Naive thymus-derived CD8-positive, alpha-beta T cell (primary cell): ENCODE data around the gene CCDC152. TPM values are rescaled to one million over a fixed set of nuclear protein-coding genes. Genes with fewer than 3 reads are reported as not detected.
"Not testable (repeated sequence)": the region's sequence is repeated elsewhere in the genome, so short reads cannot be mapped to it uniquely, and the experiment has no call there.

Source experiments
- ATAC-seq, 2 donors: fragments of 150-1000 bp; cut with Tn5 transposase in 1 of 2; sonication (Bioruptor Pico), chemical (Tn5 transposase) in 1 of 2; 1 replicate in 1 of 2; 2 replicates in 1 of 2; pipeline ENCODE4 v1.10.0; 2021; ENCODE audit warnings: mild to moderate bottlenecking in 2 of 2, moderate library complexity in 2 of 2
- POLR2A ChIA-PET: fragments of 350-600 bp; sonication (Branson Sonifier 250); formaldehyde crosslinking; loops from one replicate; lab custom pipeline; 2021; ENCODE audit warnings: antibody characterized with exemption; lab: Charles Lee
- DNase-seq, 10 donors: peaks; one replicate each; pipeline versions ENCODE4 v3.0.0 to v3.0.0-alpha.2; 2020 to 2022
- H3K27ac Mint-ChIP-seq, 10 donors: one replicate each; pipeline ENCODE4 v1.8.0; 2020 to 2022; ENCODE audit warnings: mild to moderate bottlenecking in 10 of 10, mixed read lengths in 10 of 10, moderate library complexity in 4 of 10, inconsistent platforms in 1 of 10
- H3K27me3 Mint-ChIP-seq, 5 donors: one replicate each; pipeline ENCODE4 v1.8.0; 2021 to 2022; ENCODE audit warnings: mixed read lengths in 5 of 5
- H3K36me3 Mint-ChIP-seq, 3 donors: one replicate each; pipeline ENCODE4 v1.8.0; 2020 to 2022; ENCODE audit warnings: mixed read lengths in 3 of 3, mild to moderate bottlenecking in 2 of 3, inconsistent platforms in 1 of 3
- H3K4me1 Mint-ChIP-seq, 4 donors: one replicate each; pipeline ENCODE4 v1.8.0; 2021 to 2022; ENCODE audit warnings: mixed read lengths in 4 of 4
- H3K4me3 Mint-ChIP-seq, 10 donors: one replicate each; pipeline ENCODE4 v1.8.0; 2020 to 2022; ENCODE audit warnings: mild to moderate bottlenecking in 10 of 10, mixed read lengths in 10 of 10, moderate library complexity in 6 of 10, inconsistent platforms in 1 of 10
- H3K9me3 Mint-ChIP-seq, 9 donors: one replicate each; pipeline ENCODE4 v1.8.0; 2020 to 2022; ENCODE audit warnings: mixed read lengths in 9 of 9, mild to moderate bottlenecking in 3 of 9, inconsistent platforms in 1 of 9, moderate library complexity in 1 of 9
- polyA plus RNA-seq, 3 donors: library from polyadenylated mRNA; unstranded; fragments of 300-500 nt; fragmentation: Illumina TruSeq; gene quantifications; one replicate each; pipeline ENCODE4 v1.2.3, GENCODE V29; 2021
- total RNA-seq, 8 experiments: library from RNA in 2 of 8; stranded (reverse) in 2 of 8; gene quantifications; one replicate each; pipeline ENCODE4 v1.2.3 and lab custom pipeline; 2021 to 2026

The CCDC152 gene
- 1 to 10 TPM; 7.8 to 9.6 TPM for total RNA-seq
- 1 to 10 TPM; 3.1 to 4.0 (median 3.7) TPM for polyA plus RNA-seq
- total RNA-seq (lab: John Stamatoyannopoulos, UW), result 4.4 to 15.1 (median 10.3) reads per million in 6 experiments

GRCh38 chr5:42756606-42757601 lies at the start of gene CCDC152:
Gene CCDC152, plus strand, starts transcription at chr5:42756818. Its CDS starts 2,304 bp downstream, at chr5:42759122.
- Mint-ChIP-seq H3K36me3 (peaks cover 1 to 12% (median 4%) of the 10 kb centered on the region in 3 donors), H3K27me3 (peaks cover 0 to 30% (median 3%) of the 10 kb centered on the region in 5 donors), H3K9me3 (no peaks in the 10 kb centered on the region), H3K27ac (peak within 1 kb of the TSS; percentile 52 to 94 (median 78)), H3K4me1 (peaks cover 6 to 16% (median 11%) of the 10 kb centered on the region in 4 donors), H3K4me3 (peak within 1 kb of the TSS; percentile 79 to 92 (median 88))
- POLR2A ChIA-PET, result interaction anchor here (1.0 kb wide), 3 partner anchors 364 to 853 kb away, joined by 3 read pairs; partner anchors contain the start of genes NNT, RIMOC1 and ZNF131
- ATAC-seq (peak; percentile 99), DNase-seq (peak; percentile 27 to 72 (median 54))

GRCh38 chr5:42715785-42716184 lies 40.8 kb upstream of the CCDC152 start:
- POLR2A ChIA-PET, result no interaction called here
- DNase-seq (no peak), ATAC-seq (no peak)
- H3K9me3 Mint-ChIP-seq, result no peaks in the 10 kb centered on the region
- no peak overlapping the region for H3K27ac Mint-ChIP-seq
- no peak overlapping the region for H3K4me3 Mint-ChIP-seq
- peaks cover 6 to 25% (median 13%) of the 10 kb centered on the region in 5 donors for H3K27me3 Mint-ChIP-seq
- H3K4me1 Mint-ChIP-seq, result peaks cover 2 to 22% (median 9%) of the 10 kb centered on the region in 4 donors
- no peaks in the 10 kb centered on the region for H3K36me3 Mint-ChIP-seq

- Mint-ChIP-seq H3K9me3 (no peaks in the 10 kb centered on the region), H3K36me3 (no peaks in the 10 kb centered on the region), H3K27ac (no peak overlapping the region), H3K27me3 (peaks cover 6 to 31% (median 17%) of the 10 kb centered on the region in 5 donors), H3K4me1 (peaks cover 2 to 26% (median 9%) of the 10 kb centered on the region in 4 donors), H3K4me3 (no peak overlapping the region)
- POLR2A ChIA-PET, result no interaction called here
- DNase-seq, result no peak
- ATAC-seq, result peak in 1 of 2 donors; percentile 20
These were observed 38.0 kb upstream of the CCDC152 start for GRCh38 chr5:42718591-42718990.

- ATAC-seq, result peak in 1 of 2 donors; percentile 5
- peaks cover 6 to 34% (median 17%) of the 10 kb centered on the region in 5 donors for H3K27me3 Mint-ChIP-seq
- H3K9me3 Mint-ChIP-seq, result no peaks in the 10 kb centered on the region
- H3K4me1 Mint-ChIP-seq, result peaks cover 2 to 26% (median 9%) of the 10 kb centered on the region in 4 donors
- POLR2A ChIA-PET, result no interaction called here
- H3K36me3 Mint-ChIP-seq, result no peaks in the 10 kb centered on the region
- DNase-seq, result no peak
- H3K27ac Mint-ChIP-seq, result no peak overlapping the region
- no peak overlapping the region for H3K4me3 Mint-ChIP-seq
These were observed 37.6 kb upstream of the CCDC152 start for GRCh38 chr5:42719034-42719433.

- peak overlapping the region in 1 of 10 donors; percentile 41 for H3K4me3 Mint-ChIP-seq
- peak in 1 of 10 donors; percentile 10 for DNase-seq
- ATAC-seq, result no peak
- peaks cover 6 to 35% (median 15%) of the 10 kb centered on the region in 5 donors for H3K27me3 Mint-ChIP-seq
- H3K27ac Mint-ChIP-seq, result peak overlapping the region in 1 of 10 donors; percentile 1
- H3K9me3 Mint-ChIP-seq, result no peaks in the 10 kb centered on the region
- H3K4me1 Mint-ChIP-seq, result peaks cover 2 to 26% (median 9%) of the 10 kb centered on the region in 4 donors
- POLR2A ChIA-PET, result no interaction called here
- no peaks in the 10 kb centered on the region for H3K36me3 Mint-ChIP-seq
These were observed 36.4 kb upstream of the CCDC152 start for GRCh38 chr5:42720251-42720650.

- DNase-seq, result no peak
- no peak for ATAC-seq
- Mint-ChIP-seq H3K27ac (no peak overlapping the region), H3K9me3 (no peaks in the 10 kb centered on the region), H3K4me3 (no peak overlapping the region), H3K36me3 (no peaks in the 10 kb centered on the region), H3K4me1 (peaks cover 2 to 26% (median 9%) of the 10 kb centered on the region in 4 donors), H3K27me3 (peaks cover 9 to 47% (median 21%) of the 10 kb centered on the region in 5 donors)
- POLR2A ChIA-PET, result no interaction called here
These were observed 35.1 kb upstream of the CCDC152 start for GRCh38 chr5:42721484-42721883.

GRCh38 chr5:42734531-42735058 lies 22.0 kb upstream of the CCDC152 start:
- H3K4me3 Mint-ChIP-seq, DNase-seq, H3K4me1 Mint-ChIP-seq, H3K27ac Mint-ChIP-seq, H3K9me3 Mint-ChIP-seq, H3K36me3 Mint-ChIP-seq, POLR2A ChIA-PET, H3K27me3 Mint-ChIP-seq, ATAC-seq: not testable (repeated sequence)

GRCh38 chr5:42740920-42741319 lies 15.7 kb upstream of the CCDC152 start:
- H3K9me3 Mint-ChIP-seq, result peaks cover 0 to 7% (median 0%) of the 10 kb centered on the region in 9 donors

GRCh38 chr5:42745426-42745825 lies 11.2 kb upstream of the CCDC152 start:
- no peak for ATAC-seq
- Mint-ChIP-seq H3K4me1 (peaks cover 1 to 7% (median 5%) of the 10 kb centered on the region in 4 donors), H3K27me3 (peaks cover 0 to 4% (median 0%) of the 10 kb centered on the region in 5 donors), H3K27ac (no peak overlapping the region), H3K36me3 (no peaks in the 10 kb centered on the region), H3K4me3 (no peak overlapping the region), H3K9me3 (peaks cover 0 to 4% (median 0%) of the 10 kb centered on the region in 9 donors)
- DNase-seq, result no peak
- POLR2A ChIA-PET, result no interaction called here

More at GRCh38 chr5:42740920-42741319, 15.7 kb upstream of the CCDC152 start:
- Mint-ChIP-seq H3K27me3 (peaks cover 0 to 4% (median 0%) of the 10 kb centered on the region in 5 donors), H3K4me1 (no peaks in the 10 kb centered on the region), H3K27ac (no peak overlapping the region), H3K4me3 (no peak overlapping the region), H3K36me3 (no peaks in the 10 kb centered on the region)
- ATAC-seq (no peak), DNase-seq (no peak)
- POLR2A ChIA-PET, result no interaction called here

- Mint-ChIP-seq H3K27me3 (peaks cover 0 to 4% (median 0%) of the 10 kb centered on the region in 5 donors), H3K27ac (no peak overlapping the region)
These were observed 10.8 kb upstream of the CCDC152 start for GRCh38 chr5:42745856-42746255.

GRCh38 chr5:42749020-42749419 lies 7.6 kb upstream of the CCDC152 start:
- Mint-ChIP-seq H3K9me3 (no peaks in the 10 kb centered on the region), H3K4me3 (no peak overlapping the region), H3K27me3 (no peaks in the 10 kb centered on the region), H3K36me3 (no peaks in the 10 kb centered on the region), H3K4me1 (peaks cover 1 to 7% (median 5%) of the 10 kb centered on the region in 4 donors), H3K27ac (peak overlapping the region in 3 of 10 donors; percentile 2 to 87 (median 23))
- ATAC-seq (peak in 1 of 2 donors; percentile 64), DNase-seq (no peak)
- POLR2A ChIA-PET, result no interaction called here

More at GRCh38 chr5:42745856-42746255, 10.8 kb upstream of the CCDC152 start:
- H3K36me3 Mint-ChIP-seq, result no peaks in the 10 kb centered on the region
- ATAC-seq (no peak), DNase-seq (no peak)
- peaks cover 0 to 4% (median 0%) of the 10 kb centered on the region in 9 donors for H3K9me3 Mint-ChIP-seq
- no peak overlapping the region for H3K4me3 Mint-ChIP-seq
- POLR2A ChIA-PET, result no interaction called here
- H3K4me1 Mint-ChIP-seq, result peaks cover 1 to 7% (median 5%) of the 10 kb centered on the region in 4 donors

- H3K4me3 Mint-ChIP-seq, result no peak overlapping the region
- no peaks in the 10 kb centered on the region for H3K36me3 Mint-ChIP-seq
- DNase-seq (no peak), ATAC-seq (no peak)
- H3K9me3 Mint-ChIP-seq, result no peaks in the 10 kb centered on the region
- peaks cover 1 to 7% (median 5%) of the 10 kb centered on the region in 4 donors for H3K4me1 Mint-ChIP-seq
- POLR2A ChIA-PET, result no interaction called here
- no peaks in the 10 kb centered on the region for H3K27me3 Mint-ChIP-seq
- H3K27ac Mint-ChIP-seq, result no peak overlapping the region
These were observed 6.1 kb upstream of the CCDC152 start for GRCh38 chr5:42750507-42750906.
